Neural cell (in vitro differentiated cells): ENCODE data around the gene ANKRD63.

Experiments used
- EP300 ChIP-seq: fragments of 450-650 bp; conservative IDR thresholded peaks from 2 replicates; pipeline ENCODE4 v1.6.1; 2014; ENCODE audit warnings: antibody characterized with exemption, mild to moderate bottlenecking, moderate library complexity; ENCODE audit not compliant: poor library complexity, severe bottlenecking
- MXI1 ChIP-seq: fragments of 450-650 bp; conservative IDR thresholded peaks from 2 replicates; pipeline ENCODE4 v1.6.1; 2014; ENCODE audit warnings: antibody characterized with exemption, mild to moderate bottlenecking; ENCODE audit not compliant: poor library complexity, severe bottlenecking
- POLR2AphosphoS5 ChIP-seq: IDR thresholded peaks from 2 replicates; pipeline ENCODE4 v1.6.1; 2012
- RAD21 ChIP-seq: fragments of 450-650 bp; conservative IDR thresholded peaks from 2 replicates; pipeline ENCODE4 v1.6.1; 2014; ENCODE audit warnings: antibody characterized with exemption, mild to moderate bottlenecking, moderate library complexity
- TF ChIP-seq, protein P1 (sequence below): IDR thresholded peaks from 2 replicates; pipeline ENCODE4 v1.6.1; 2012; ENCODE audit warnings: borderline replicate concordance
- TF ChIP-seq, protein P2 (sequence below): fragments of 450-650 bp; IDR thresholded peaks from 2 replicates; pipeline ENCODE4 v1.5.1; 2014; ENCODE audit warnings: antibody characterized with exemption, mild to moderate bottlenecking, moderate library complexity; ENCODE audit not compliant: poor library complexity, severe bottlenecking

DNA sequence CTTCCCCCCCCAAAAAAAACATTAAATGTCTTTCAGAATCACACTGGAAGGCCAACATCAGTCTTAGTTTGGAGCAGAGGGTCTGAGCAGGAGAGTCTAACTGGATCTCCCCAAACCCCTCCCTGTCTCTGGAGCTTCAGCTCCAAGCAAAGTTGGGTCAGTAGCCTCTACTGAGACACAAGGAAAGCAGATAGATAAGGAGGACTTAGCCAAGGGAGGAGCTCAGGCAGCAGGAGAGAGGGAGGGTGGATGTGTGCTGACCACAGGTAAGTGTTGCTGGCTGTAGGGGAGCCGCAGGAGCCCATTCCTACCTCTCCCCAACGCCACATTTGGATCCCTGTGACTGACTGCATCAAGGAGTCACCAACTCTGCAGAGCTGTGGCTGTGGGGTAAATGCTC is 17.9 kb upstream of the ANKRD63 start:
- TF ChIP-seq, protein P1, sequence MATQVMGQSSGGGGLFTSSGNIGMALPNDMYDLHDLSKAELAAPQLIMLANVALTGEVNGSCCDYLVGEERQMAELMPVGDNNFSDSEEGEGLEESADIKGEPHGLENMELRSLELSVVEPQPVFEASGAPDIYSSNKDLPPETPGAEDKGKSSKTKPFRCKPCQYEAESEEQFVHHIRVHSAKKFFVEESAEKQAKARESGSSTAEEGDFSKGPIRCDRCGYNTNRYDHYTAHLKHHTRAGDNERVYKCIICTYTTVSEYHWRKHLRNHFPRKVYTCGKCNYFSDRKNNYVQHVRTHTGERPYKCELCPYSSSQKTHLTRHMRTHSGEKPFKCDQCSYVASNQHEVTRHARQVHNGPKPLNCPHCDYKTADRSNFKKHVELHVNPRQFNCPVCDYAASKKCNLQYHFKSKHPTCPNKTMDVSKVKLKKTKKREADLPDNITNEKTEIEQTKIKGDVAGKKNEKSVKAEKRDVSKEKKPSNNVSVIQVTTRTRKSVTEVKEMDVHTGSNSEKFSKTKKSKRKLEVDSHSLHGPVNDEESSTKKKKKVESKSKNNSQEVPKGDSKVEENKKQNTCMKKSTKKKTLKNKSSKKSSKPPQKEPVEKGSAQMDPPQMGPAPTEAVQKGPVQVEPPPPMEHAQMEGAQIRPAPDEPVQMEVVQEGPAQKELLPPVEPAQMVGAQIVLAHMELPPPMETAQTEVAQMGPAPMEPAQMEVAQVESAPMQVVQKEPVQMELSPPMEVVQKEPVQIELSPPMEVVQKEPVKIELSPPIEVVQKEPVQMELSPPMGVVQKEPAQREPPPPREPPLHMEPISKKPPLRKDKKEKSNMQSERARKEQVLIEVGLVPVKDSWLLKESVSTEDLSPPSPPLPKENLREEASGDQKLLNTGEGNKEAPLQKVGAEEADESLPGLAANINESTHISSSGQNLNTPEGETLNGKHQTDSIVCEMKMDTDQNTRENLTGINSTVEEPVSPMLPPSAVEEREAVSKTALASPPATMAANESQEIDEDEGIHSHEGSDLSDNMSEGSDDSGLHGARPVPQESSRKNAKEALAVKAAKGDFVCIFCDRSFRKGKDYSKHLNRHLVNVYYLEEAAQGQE: no peak
- TF ChIP-seq, protein P2, sequence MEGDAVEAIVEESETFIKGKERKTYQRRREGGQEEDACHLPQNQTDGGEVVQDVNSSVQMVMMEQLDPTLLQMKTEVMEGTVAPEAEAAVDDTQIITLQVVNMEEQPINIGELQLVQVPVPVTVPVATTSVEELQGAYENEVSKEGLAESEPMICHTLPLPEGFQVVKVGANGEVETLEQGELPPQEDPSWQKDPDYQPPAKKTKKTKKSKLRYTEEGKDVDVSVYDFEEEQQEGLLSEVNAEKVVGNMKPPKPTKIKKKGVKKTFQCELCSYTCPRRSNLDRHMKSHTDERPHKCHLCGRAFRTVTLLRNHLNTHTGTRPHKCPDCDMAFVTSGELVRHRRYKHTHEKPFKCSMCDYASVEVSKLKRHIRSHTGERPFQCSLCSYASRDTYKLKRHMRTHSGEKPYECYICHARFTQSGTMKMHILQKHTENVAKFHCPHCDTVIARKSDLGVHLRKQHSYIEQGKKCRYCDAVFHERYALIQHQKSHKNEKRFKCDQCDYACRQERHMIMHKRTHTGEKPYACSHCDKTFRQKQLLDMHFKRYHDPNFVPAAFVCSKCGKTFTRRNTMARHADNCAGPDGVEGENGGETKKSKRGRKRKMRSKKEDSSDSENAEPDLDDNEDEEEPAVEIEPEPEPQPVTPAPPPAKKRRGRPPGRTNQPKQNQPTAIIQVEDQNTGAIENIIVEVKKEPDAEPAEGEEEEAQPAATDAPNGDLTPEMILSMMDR: no peak
- TF ChIP-seq POLR2AphosphoS5 (no peak), MXI1 (no peak), EP300 (no peak), RAD21 (no peak)
